Muscle layer of colon (tissue), 2 donors: ENCODE results near the gene FAM13B.
A peak's percentile ranks its signal among the peaks of the same experiment; 100 is the strongest.
"Not testable (repeated sequence)": the region's sequence is repeated elsewhere in the genome, so short reads cannot be mapped to it uniquely, and the experiment has no call there.

Experiments
- H3K27ac ChIP-seq: one replicate; pipeline ENCODE4 v1.7.0; 2013; ENCODE audit warnings: low read depth, mild to moderate bottlenecking, low read length, moderate library complexity
- H3K27me3 ChIP-seq, 2 donors: one replicate each; pipeline ENCODE4 v1.7.0; 2013; ENCODE audit warnings: low read length in 2 of 2, mild to moderate bottlenecking in 2 of 2; ENCODE audit not compliant: insufficient read depth in 2 of 2, control insufficient read depth in 1 of 2
- H3K36me3 ChIP-seq: one replicate; pipeline ENCODE4 v1.7.0; 2013; ENCODE audit warnings: mild to moderate bottlenecking, low read length; ENCODE audit not compliant: insufficient read depth
- H3K4me1 ChIP-seq: one replicate; pipeline ENCODE4 v1.7.0; 2013; ENCODE audit warnings: mild to moderate bottlenecking, low read length; ENCODE audit not compliant: insufficient read depth
- H3K4me3 ChIP-seq, 2 donors: one replicate each; pipeline ENCODE4 v1.7.0; 2013; ENCODE audit warnings: low read length in 2 of 2, low read depth in 1 of 2, mild to moderate bottlenecking in 1 of 2, moderate library complexity in 1 of 2
- H3K9ac ChIP-seq: one replicate; pipeline ENCODE4 v1.7.0; 2013; ENCODE audit warnings: low read length
- H3K9me3 ChIP-seq: one replicate; pipeline ENCODE4 v1.7.0; 2013; ENCODE audit warnings: mild to moderate bottlenecking, low read length
- donor health status: abdominal sarcoma.
- donor health status: Adenocarcinoma of cecum.

The FAM13B gene

GRCh38 chr5:138032028-138032571, 779 bp downstream of the FAM13B start:
- Histone ChIP-seq H3K4me1 (peaks cover 33% of the 10 kb centered on the region), H3K4me3 (peak overlapping the region; percentile 90 to 99), H3K9ac (peak overlapping the region; percentile 58), H3K9me3 (no peaks in the 10 kb centered on the region), H3K27me3 (no peaks in the 10 kb centered on the region), H3K27ac (peak overlapping the region; percentile 100), H3K36me3 (no peaks in the 10 kb centered on the region)

- Histone ChIP-seq H3K4me3 (no peak overlapping the region), H3K27me3 (no peaks in the 10 kb centered on the region), H3K9me3 (no peaks in the 10 kb centered on the region), H3K27ac (no peak overlapping the region), H3K4me1 (peaks cover 36% of the 10 kb centered on the region), H3K36me3 (no peaks in the 10 kb centered on the region), H3K9ac (no peak overlapping the region)
Observed at GRCh38 chr5:138029944-138030343, 2.9 kb downstream of the FAM13B start.

- no peaks in the 10 kb centered on the region for H3K27me3 ChIP-seq
- H3K4me1 ChIP-seq, result peaks cover 36% of the 10 kb centered on the region
- no peak overlapping the region for H3K4me3 ChIP-seq
- no peaks in the 10 kb centered on the region for H3K36me3 ChIP-seq
- H3K9me3 ChIP-seq, result no peaks in the 10 kb centered on the region
- H3K9ac ChIP-seq, result no peak overlapping the region
- no peak overlapping the region for H3K27ac ChIP-seq
Observed at GRCh38 chr5:138029501-138029900, 3.4 kb downstream of the FAM13B start.

- H3K9ac ChIP-seq, result no peak overlapping the region
- no peaks in the 10 kb centered on the region for H3K36me3 ChIP-seq
- H3K27ac ChIP-seq, result no peak overlapping the region
- peaks cover 40% of the 10 kb centered on the region for H3K4me1 ChIP-seq
- no peak overlapping the region for H3K4me3 ChIP-seq
- H3K9me3 ChIP-seq, result no peaks in the 10 kb centered on the region
- H3K27me3 ChIP-seq, result no peaks in the 10 kb centered on the region
Observed at GRCh38 chr5:138028971-138029365, 3.9 kb downstream of the FAM13B start.

GRCh38 chr5:138028262-138028970, 4.5 kb downstream of the FAM13B start:
- not testable (repeated sequence) for H3K27ac ChIP-seq, H3K9me3 ChIP-seq, H3K9ac ChIP-seq, H3K4me3 ChIP-seq, H3K36me3 ChIP-seq, H3K27me3 ChIP-seq
- H3K4me1 ChIP-seq, result peaks cover 40% of the 10 kb centered on the region

GRCh38 chr5:138026793-138027192, 6.1 kb downstream of the FAM13B start:
- H3K4me1 ChIP-seq, result peaks cover 40% of the 10 kb centered on the region
- H3K27ac ChIP-seq, H3K9me3 ChIP-seq, H3K27me3 ChIP-seq, H3K9ac ChIP-seq, H3K4me3 ChIP-seq, H3K36me3 ChIP-seq: not testable (repeated sequence)

- H3K9me3 ChIP-seq, result no peaks in the 10 kb centered on the region
- no peaks in the 10 kb centered on the region for H3K36me3 ChIP-seq
- H3K27ac ChIP-seq, result no peak overlapping the region
- H3K9ac ChIP-seq, result no peak overlapping the region
- H3K4me1 ChIP-seq, result peaks cover 36% of the 10 kb centered on the region
- no peaks in the 10 kb centered on the region for H3K27me3 ChIP-seq
- H3K4me3 ChIP-seq, result no peak overlapping the region
Observed at GRCh38 chr5:138025285-138025684, 7.6 kb downstream of the FAM13B start.

- no peak overlapping the region for H3K27ac ChIP-seq
- H3K27me3 ChIP-seq, result no peaks in the 10 kb centered on the region
- peaks cover 3% of the 10 kb centered on the region for H3K36me3 ChIP-seq
- no peaks in the 10 kb centered on the region for H3K9me3 ChIP-seq
- H3K4me3 ChIP-seq, result no peak overlapping the region
- H3K9ac ChIP-seq, result no peak overlapping the region
- peaks cover 24% of the 10 kb centered on the region for H3K4me1 ChIP-seq
Observed at GRCh38 chr5:138024117-138024516, 8.8 kb downstream of the FAM13B start.

- peaks cover 11% of the 10 kb centered on the region for H3K36me3 ChIP-seq
- H3K4me3 ChIP-seq, result no peak overlapping the region
- no peak overlapping the region for H3K27ac ChIP-seq
- H3K9me3 ChIP-seq, result no peaks in the 10 kb centered on the region
- H3K4me1 ChIP-seq, result peaks cover 22% of the 10 kb centered on the region
- H3K27me3 ChIP-seq, result no peaks in the 10 kb centered on the region
- H3K9ac ChIP-seq, result no peak overlapping the region
Observed at GRCh38 chr5:138022912-138023311, 10.0 kb downstream of the FAM13B start.

GRCh38 chr5:138021771-138022170, 11.1 kb downstream of the FAM13B start:
- Histone ChIP-seq H3K27me3 (no peaks in the 10 kb centered on the region), H3K4me3 (no peak overlapping the region), H3K4me1 (peaks cover 22% of the 10 kb centered on the region), H3K9ac (no peak overlapping the region), H3K9me3 (no peaks in the 10 kb centered on the region), H3K27ac (no peak overlapping the region), H3K36me3 (peaks cover 15% of the 10 kb centered on the region)

GRCh38 chr5:138018849-138019248, 14.0 kb downstream of the FAM13B start:
- Histone ChIP-seq H3K36me3 (peaks cover 20% of the 10 kb centered on the region), H3K27ac (no peak overlapping the region), H3K9ac (no peak overlapping the region), H3K9me3 (no peaks in the 10 kb centered on the region), H3K4me3 (no peak overlapping the region), H3K4me1 (peaks cover 5% of the 10 kb centered on the region), H3K27me3 (no peaks in the 10 kb centered on the region)

- Histone ChIP-seq H3K27ac (no peak overlapping the region), H3K4me3 (no peak overlapping the region), H3K9ac (no peak overlapping the region), H3K4me1 (no peaks in the 10 kb centered on the region), H3K27me3 (no peaks in the 10 kb centered on the region), H3K9me3 (no peaks in the 10 kb centered on the region), H3K36me3 (peaks cover 22% of the 10 kb centered on the region)
Observed at GRCh38 chr5:138015916-138016315, 17.0 kb downstream of the FAM13B start.
